ENCODE results near the gene P3H1.
A peak's percentile ranks its signal among the peaks of the same experiment; 100 is the strongest.
"Not testable (repeated sequence)": the region's sequence is repeated elsewhere in the genome, so short reads cannot be mapped to it uniquely, and the experiment has no call there.

P3H1 gene

DNA sequence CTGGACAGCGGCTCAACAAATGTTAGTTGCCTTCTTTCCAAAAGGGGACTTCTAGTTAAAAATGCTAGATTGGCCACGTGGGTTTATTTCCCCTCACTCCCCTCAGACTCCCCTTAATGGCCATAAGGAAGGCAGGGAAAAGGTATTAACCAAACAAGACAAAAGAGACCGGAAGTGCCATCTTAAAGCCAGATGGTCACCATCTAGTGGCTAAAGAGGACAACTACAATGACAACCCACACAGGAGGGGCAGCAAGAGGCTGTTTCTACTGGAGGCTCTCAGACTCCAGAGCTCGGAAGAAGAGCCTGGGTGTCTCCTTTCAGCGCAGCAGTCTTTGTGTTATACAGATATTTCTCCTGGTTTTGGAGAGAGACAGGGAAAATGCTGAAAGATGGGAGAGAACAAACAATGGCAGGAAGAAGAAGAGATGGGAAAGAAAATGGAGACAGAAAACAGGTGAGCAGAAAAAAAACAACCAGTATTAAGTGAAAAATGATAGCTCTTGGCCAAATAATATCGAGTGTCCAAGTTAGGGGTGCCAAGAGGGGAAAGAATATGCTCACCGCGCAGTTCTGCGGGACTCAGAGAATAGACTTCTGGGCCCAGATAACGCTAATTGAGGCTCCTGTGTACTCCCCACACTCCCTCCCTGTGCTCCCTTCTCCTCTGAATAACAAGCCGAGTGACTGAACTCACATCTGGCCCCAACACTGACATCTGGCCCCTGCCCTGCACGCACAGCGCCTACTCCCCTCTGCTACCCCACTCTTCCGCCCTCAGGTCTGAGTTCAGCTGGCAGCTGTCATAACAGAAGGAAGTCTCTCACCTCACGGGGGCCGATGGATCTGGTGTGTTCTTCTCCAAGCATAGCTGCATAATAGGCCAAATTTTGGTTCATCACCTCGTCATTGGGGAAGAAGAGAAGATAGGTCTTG, 9.6 kb downstream of the P3H1 start:
- DNase-seq (ENCODE audit: low read depth in 1 of 2, low spot score in 1 of 2): peak; percentile 54 to 55
- TF ChIP-seq, protein P1, sequence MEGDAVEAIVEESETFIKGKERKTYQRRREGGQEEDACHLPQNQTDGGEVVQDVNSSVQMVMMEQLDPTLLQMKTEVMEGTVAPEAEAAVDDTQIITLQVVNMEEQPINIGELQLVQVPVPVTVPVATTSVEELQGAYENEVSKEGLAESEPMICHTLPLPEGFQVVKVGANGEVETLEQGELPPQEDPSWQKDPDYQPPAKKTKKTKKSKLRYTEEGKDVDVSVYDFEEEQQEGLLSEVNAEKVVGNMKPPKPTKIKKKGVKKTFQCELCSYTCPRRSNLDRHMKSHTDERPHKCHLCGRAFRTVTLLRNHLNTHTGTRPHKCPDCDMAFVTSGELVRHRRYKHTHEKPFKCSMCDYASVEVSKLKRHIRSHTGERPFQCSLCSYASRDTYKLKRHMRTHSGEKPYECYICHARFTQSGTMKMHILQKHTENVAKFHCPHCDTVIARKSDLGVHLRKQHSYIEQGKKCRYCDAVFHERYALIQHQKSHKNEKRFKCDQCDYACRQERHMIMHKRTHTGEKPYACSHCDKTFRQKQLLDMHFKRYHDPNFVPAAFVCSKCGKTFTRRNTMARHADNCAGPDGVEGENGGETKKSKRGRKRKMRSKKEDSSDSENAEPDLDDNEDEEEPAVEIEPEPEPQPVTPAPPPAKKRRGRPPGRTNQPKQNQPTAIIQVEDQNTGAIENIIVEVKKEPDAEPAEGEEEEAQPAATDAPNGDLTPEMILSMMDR (IDR thresholded peaks at IDR 0.05; ENCODE audit: insufficient read depth, low read length): peak; percentile 63
- TF ChIP-seq GABPA (IDR thresholded peaks at IDR 0.05; ENCODE audit: low read depth) (no peak), SPI1 (IDR thresholded peaks at IDR 0.05; ENCODE audit: borderline replicate concordance, low read depth) (peak; percentile 42; the same call in 1 of the 2 replicates)
- no peak overlapping the region for H3K4me3 ChIP-seq (replicated peaks; ENCODE audit: insufficient read depth, low read length)
- H3K27ac ChIP-seq (replicated peaks): no peak overlapping the region
- no peaks in the 10 kb centered on the region for H3K27me3 ChIP-seq (ENCODE audit: insufficient read depth, poor library complexity, severe bottlenecking)

DNA sequence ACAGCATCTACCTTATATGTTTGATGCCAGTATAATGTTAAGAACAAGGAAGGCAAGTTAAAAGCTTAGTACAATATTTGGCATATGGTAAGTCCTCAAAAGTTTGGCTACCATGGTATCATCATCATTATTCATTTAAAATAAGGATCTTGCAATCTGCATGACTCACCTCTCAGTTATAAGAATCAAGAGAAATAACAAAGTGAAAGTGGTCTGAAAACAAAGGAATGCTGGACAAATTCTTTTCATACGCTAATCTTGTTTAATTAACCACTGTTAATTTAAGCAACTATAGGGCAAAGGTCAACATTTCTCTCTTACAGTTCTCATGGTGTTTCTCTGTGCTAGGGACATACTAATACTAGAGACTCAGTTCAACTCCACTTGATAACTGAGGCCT, 13.8 kb downstream of the P3H1 start:
- TF ChIP-seq, protein P1 (IDR thresholded peaks at IDR 0.05; ENCODE audit: insufficient read depth, low read length): no peak
- TF ChIP-seq GABPA (IDR thresholded peaks at IDR 0.05; ENCODE audit: low read depth) (no peak), SPI1 (IDR thresholded peaks at IDR 0.05; ENCODE audit: borderline replicate concordance, low read depth) (no peak), POLR2AphosphoS5 (IDR thresholded peaks at IDR 0.05; ENCODE audit: low read depth) (no peak), REST (IDR thresholded peaks at IDR 0.05; ENCODE audit: insufficient replicate concordance, low read depth) (no peak)
- H3K27ac ChIP-seq (replicated peaks): no peak overlapping the region
- DNase-seq (ENCODE audit: low read depth in 1 of 2, low spot score in 1 of 2): no peak
- no peak overlapping the region for H3K4me3 ChIP-seq (replicated peaks; ENCODE audit: insufficient read depth, low read length)
- no peaks in the 10 kb centered on the region for H3K27me3 ChIP-seq (ENCODE audit: insufficient read depth, poor library complexity, severe bottlenecking)

- Histone ChIP-seq H3K27me3 (ENCODE audit: insufficient read depth, poor library complexity, severe bottlenecking) (no peaks in the 10 kb centered on the region), H3K4me3 (replicated peaks; ENCODE audit: insufficient read depth, low read length) (no peak overlapping the region), H3K27ac (replicated peaks) (no peak overlapping the region)
- no peak for TF ChIP-seq REST (IDR thresholded peaks at IDR 0.05; ENCODE audit: insufficient replicate concordance, low read depth)
- TF ChIP-seq POLR2AphosphoS5 (IDR thresholded peaks at IDR 0.05; ENCODE audit: low read depth): no peak
- TF ChIP-seq GABPA (IDR thresholded peaks at IDR 0.05; ENCODE audit: low read depth): no peak
- no peak for TF ChIP-seq SPI1 (IDR thresholded peaks at IDR 0.05; ENCODE audit: borderline replicate concordance, low read depth)
- TF ChIP-seq, protein P1 (IDR thresholded peaks at IDR 0.05; ENCODE audit: insufficient read depth, low read length): no peak
- DNase-seq (ENCODE audit: low read depth in 1 of 2, low spot score in 1 of 2): no peak
Measured at GRCh38 chr1:42752284-42752683, 14.5 kb downstream of the P3H1 start.

DNA sequence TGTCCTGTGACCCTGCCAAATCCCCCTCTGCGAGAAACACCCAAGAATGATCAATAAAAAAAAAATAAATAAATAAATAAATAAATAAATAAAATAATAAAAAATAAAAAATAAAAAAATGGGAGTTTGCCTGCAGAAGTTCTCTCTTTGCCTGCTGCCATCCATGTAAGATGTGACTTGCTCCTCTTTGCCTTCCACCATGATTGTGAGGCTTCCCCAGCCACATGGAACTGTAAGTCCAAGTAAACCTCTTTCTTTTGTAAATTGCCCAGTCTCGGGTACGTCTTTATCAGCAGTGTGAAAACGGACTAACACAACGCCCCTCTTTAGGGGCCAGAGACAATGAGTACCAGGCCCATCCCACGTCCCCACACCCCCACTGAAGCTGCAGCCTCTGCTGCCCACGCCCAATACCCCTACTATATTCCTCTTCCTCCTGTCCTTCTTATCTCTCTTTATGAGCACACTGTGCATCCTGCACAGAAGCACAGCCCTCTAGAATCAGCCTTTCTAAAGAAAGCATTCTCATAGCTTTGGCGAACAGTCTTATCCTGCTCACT, 15.2 kb downstream of the P3H1 start:
- H3K4me3 ChIP-seq (replicated peaks; ENCODE audit: insufficient read depth, low read length); H3K27me3 ChIP-seq (ENCODE audit: insufficient read depth, poor library complexity, severe bottlenecking); DNase-seq (ENCODE audit: low read depth in 1 of 2, low spot score in 1 of 2); H3K27ac ChIP-seq (replicated peaks): not testable (repeated sequence)
